Right atrium auricular region (tissue), 2 donors: ENCODE results near the gene STX18. TPM values are rescaled to one million over a fixed set of nuclear protein-coding genes. Genes with fewer than 3 reads are reported as not detected.

Source experiments
- DNase-seq: peaks from one replicate; pipeline ENCODE4 v3.0.0-alpha.2; 2019; ENCODE audit warnings: low spot score
- H3K27ac ChIP-seq, 2 donors: fragments of 200-600 bp; sonication (generic); 1 replicate in 1 of 2; 2 replicates in 1 of 2; pipeline ENCODE4 v1.5.1; 2016 to 2019
- H3K27me3 ChIP-seq, 2 donors: fragments of 200-600 bp; sonication (generic); one replicate each; pipeline versions ENCODE4 v1.5.1 to v1.6.0; 2017 to 2019
- H3K36me3 ChIP-seq: fragments of 200-600 bp; sonication (generic); one replicate; pipeline ENCODE4 v1.5.1; 2016
- H3K4me1 ChIP-seq, 2 donors: fragments of 200-600 bp; sonication (generic); one replicate each; pipeline versions ENCODE4 v1.5.1 to v1.6.0; 2017 to 2019
- H3K4me3 ChIP-seq, 2 donors: fragments of 200-600 bp; sonication (generic); 1 replicate in 1 of 2; 2 replicates in 1 of 2; pipeline ENCODE4 v1.5.1; 2017 to 2019; ENCODE audit warnings: mild to moderate bottlenecking in 1 of 2, moderate library complexity in 1 of 2
- H3K9me3 ChIP-seq, 2 donors: fragments of 200-600 bp; sonication (generic); one replicate each; pipeline ENCODE4 v1.5.1; 2019
- total RNA-seq, 2 donors: library from RNA; depleted of rRNA; stranded (reverse); fragments of >200 nt; gene quantifications; one replicate each; pipeline ENCODE4 v1.1.0, GENCODE V29; 2016
- TF ChIP-seq, protein P1 (sequence below), 2 donors: fragments of 200-600 bp; sonication (generic); IDR thresholded peaks; one replicate each; pipeline ENCODE4 v1.5.1; 2019; ENCODE audit warnings: antibody characterized with exemption in 2 of 2

The STX18 gene
- total RNA-seq, 2 donors from 2014 or later = 8.8 to 10.8 TPM

DNA sequence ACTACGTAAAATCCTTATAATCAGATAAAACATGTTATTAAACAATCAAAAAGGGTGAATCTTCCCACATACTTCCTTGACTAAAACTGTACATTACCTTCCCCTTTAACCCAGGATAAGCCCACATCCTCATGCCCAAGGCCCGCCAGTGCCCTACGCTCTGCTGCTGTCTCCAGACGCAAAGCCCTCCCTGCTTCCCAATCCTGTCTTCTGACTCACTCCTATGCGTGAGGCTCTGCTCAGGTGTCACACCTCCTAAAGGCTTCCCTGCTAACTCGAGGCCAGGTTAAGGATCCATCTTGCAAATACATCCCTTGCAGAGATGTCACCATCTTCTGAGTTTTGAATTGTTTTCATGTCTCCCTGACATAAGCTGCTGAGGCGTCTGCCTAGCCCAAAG is 61.6 kb downstream of the STX18 start:
- no peak for DNase-seq
- no peaks in the 10 kb centered on the region for H3K4me1 ChIP-seq
- no peaks in the 10 kb centered on the region for H3K27me3 ChIP-seq
- TF ChIP-seq, protein P1, sequence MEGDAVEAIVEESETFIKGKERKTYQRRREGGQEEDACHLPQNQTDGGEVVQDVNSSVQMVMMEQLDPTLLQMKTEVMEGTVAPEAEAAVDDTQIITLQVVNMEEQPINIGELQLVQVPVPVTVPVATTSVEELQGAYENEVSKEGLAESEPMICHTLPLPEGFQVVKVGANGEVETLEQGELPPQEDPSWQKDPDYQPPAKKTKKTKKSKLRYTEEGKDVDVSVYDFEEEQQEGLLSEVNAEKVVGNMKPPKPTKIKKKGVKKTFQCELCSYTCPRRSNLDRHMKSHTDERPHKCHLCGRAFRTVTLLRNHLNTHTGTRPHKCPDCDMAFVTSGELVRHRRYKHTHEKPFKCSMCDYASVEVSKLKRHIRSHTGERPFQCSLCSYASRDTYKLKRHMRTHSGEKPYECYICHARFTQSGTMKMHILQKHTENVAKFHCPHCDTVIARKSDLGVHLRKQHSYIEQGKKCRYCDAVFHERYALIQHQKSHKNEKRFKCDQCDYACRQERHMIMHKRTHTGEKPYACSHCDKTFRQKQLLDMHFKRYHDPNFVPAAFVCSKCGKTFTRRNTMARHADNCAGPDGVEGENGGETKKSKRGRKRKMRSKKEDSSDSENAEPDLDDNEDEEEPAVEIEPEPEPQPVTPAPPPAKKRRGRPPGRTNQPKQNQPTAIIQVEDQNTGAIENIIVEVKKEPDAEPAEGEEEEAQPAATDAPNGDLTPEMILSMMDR (IDR thresholded peaks at IDR 0.05) = no peak
- no peak overlapping the region for H3K4me3 ChIP-seq
- H3K36me3 ChIP-seq = no peaks in the 10 kb centered on the region
- H3K9me3 ChIP-seq = no peaks in the 10 kb centered on the region
- H3K27ac ChIP-seq = no peak overlapping the region

DNA sequence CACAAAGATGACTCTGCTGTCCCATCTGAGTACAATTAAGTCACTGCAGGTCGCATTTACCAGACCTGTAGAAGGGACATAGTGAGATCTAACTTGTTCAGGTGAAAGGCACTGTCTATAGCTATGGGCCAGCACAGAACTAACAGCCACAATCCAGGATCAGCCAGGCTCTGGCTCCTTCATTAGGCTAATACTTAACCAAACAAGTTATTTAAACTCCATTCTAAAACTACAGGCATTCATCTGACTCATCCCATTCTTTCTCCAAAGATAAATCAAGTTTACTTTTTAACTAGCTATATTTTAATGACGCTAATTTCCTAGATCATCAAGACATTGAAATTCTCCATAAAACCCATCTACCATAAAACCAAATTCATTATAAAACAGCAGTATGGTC is 62.5 kb downstream of the STX18 start:
- Histone ChIP-seq H3K27ac (no peak overlapping the region), H3K27me3 (no peaks in the 10 kb centered on the region), H3K9me3 (no peaks in the 10 kb centered on the region), H3K4me3 (no peak overlapping the region), H3K4me1 (no peaks in the 10 kb centered on the region), H3K36me3 (no peaks in the 10 kb centered on the region)
- no peak for DNase-seq
- TF ChIP-seq, protein P1 (IDR thresholded peaks at IDR 0.05) = no peak

DNA sequence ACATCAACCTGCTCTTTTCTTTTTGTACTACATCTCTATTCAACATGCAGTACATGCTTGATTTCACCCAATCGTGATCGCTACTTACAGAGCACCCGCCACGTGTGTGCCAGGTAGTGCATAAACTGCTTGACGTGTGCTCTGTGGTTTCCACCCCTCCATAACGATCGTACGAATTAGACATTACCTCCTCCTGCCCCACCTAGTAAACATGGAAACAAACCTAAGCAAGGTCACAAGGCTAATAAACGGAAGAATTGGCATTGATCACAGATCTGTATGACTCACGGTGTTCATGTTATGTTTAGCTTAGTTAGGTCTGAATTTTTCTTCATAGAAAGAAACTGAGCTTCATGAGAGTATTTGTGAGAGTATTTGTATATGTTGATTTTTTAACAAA is 64.1 kb downstream of the STX18 start:
- peaks cover 0 to 8% of the 10 kb centered on the region in 2 donors for H3K4me1 ChIP-seq
- H3K27me3 ChIP-seq = no peaks in the 10 kb centered on the region
- DNase-seq = no peak
- H3K36me3 ChIP-seq = no peaks in the 10 kb centered on the region
- H3K4me3 ChIP-seq = no peak overlapping the region
- no peaks in the 10 kb centered on the region for H3K9me3 ChIP-seq
- TF ChIP-seq, protein P1 (IDR thresholded peaks at IDR 0.05) = no peak
- no peak overlapping the region for H3K27ac ChIP-seq

DNA sequence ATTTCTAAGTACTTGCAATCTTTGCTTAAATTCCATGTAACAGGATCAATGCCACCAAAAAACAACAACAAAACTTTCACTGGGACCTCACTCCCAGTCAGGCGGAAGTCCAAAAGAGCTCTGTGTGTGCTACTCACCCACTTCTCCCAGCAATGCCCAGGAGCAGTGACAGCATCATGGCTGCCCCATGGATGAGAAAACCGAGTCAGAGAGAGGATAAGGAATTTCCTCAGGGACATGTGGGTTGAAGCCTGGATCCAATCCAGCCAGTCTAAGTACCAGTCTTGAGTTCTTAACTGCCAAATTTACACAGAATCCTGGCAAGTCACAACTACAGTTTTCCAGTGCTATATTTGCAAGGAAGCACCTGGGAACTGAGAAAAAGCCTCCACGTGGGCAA is 64.5 kb downstream of the STX18 start:
- DNase-seq = no peak

DNA sequence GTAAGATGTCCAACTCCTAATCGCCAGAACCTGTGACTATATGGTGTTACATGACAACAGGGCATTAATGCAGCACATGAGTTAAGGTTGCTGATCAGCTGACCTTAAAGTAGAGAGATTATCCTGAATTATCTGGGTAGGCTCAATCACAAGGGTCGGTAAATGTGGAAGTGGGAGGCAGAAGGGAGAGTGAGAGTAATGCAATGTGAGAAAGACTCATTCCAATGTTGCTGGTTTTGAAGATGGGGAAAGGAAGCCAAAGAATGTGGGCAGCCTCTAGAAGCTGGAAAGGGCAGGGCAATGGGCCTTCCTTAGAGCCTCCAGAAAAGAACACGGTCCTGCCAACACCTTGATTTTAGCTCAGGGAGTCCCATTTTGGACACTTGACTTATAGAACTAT is 67.4 kb downstream of the STX18 start:
- H3K36me3 ChIP-seq = peaks cover 16% of the 10 kb centered on the region
- no peaks in the 10 kb centered on the region for H3K27me3 ChIP-seq
- peaks cover 0 to 8% of the 10 kb centered on the region in 2 donors for H3K4me1 ChIP-seq
- TF ChIP-seq, protein P1 (IDR thresholded peaks at IDR 0.05) = no peak
- no peak overlapping the region for H3K4me3 ChIP-seq
- no peak for DNase-seq
- H3K9me3 ChIP-seq = no peaks in the 10 kb centered on the region
- no peak overlapping the region for H3K27ac ChIP-seq

More for the DNA sequence above, 64.5 kb downstream of the STX18 start:
- Histone ChIP-seq H3K4me1 (peaks cover 0 to 8% of the 10 kb centered on the region in 2 donors), H3K9me3 (no peaks in the 10 kb centered on the region), H3K4me3 (no peak overlapping the region), H3K27me3 (no peaks in the 10 kb centered on the region), H3K27ac (no peak overlapping the region), H3K36me3 (no peaks in the 10 kb centered on the region)
- TF ChIP-seq, protein P1 (IDR thresholded peaks at IDR 0.05) = no peak

DNA sequence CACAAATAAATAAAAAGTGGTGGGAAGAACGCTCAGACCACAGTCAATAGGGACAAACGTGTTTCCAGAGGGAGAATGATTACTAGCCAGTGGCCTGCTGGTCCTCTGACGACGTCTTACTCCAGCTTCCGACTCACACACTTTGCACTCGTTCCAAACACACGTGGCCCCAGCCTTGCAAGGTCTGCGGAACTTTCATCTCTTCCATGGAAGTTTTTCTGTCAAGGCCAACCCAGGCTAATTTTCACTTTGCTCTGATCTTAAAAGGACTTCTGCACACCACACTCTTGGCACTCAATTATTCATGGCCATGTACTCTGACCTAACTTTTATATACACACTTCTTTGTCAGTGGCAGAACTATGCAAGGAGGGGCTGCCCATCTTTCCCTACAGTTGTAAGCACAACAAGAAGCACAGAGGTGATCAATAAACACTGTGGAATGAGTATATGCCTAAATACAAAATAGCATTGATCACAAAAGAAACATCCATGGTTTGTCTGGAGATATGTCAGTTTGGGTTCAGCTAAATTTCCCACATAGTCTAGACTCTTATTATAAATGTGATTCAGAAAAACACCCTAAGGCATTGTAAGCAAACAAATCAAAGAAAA is 69.4 kb downstream of the STX18 start:
- Histone ChIP-seq H3K4me1 (peaks cover 0 to 8% of the 10 kb centered on the region in 2 donors), H3K36me3 (peaks cover 23% of the 10 kb centered on the region), H3K9me3 (no peaks in the 10 kb centered on the region), H3K27ac (no peak overlapping the region), H3K4me3 (no peak overlapping the region), H3K27me3 (no peaks in the 10 kb centered on the region)
- TF ChIP-seq, protein P1 (IDR thresholded peaks at IDR 0.05) = no peak
- DNase-seq = no peak
